HG02938 (cell line): Measurements from ENCODE around the gene TMEM135.
"Not testable (repeated sequence)": the region's sequence is repeated elsewhere in the genome, so short reads cannot be mapped to it uniquely, and the experiment has no call there.

Experiments used
- ATAC-seq: cut with Tn5 transposase; IDR thresholded peaks from one replicate; pipeline ENCODE4 v1.9.1; 2021; ENCODE audit warnings: mild to moderate bottlenecking, moderate library complexity; ENCODE audit not compliant: unreplicated experiment

Gene TMEM135

DNA sequence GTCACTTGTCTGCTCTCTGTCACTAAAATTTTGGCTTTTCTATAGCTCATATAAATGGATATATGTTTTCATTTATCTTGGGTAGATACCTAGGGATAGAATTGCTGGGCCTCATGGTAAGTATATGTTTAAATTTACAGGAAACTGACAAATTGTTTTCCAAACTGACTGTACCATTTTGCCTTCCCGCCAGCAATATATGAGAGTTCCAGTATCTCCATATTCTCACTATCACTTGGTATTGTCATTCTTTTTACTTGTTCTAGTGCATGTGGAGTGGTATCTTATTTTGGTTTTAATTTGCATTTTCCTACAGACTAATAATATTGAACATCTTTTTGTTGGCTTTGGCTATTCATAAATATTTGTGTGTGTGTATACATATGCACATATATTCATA lies 101.7 kb downstream of the TMEM135 start:
- no peak for ATAC-seq

DNA sequence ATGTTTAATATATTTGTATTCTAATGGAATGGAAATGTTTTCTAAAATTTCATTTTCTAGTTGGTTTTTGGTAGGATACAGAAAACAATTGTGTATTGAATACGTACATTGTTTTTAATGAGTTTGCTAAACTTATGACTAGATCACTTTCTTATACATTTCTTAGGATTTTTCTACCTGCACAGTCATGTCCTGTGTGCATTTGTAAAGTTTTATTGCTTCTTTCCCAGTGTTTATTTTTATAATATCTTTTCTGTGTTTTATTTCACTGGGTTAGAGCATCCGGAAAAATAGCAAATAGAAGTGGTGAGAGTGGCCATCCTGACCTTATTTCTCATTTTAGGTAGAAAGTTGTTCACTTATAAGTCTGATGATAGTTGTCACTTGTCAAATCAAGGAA lies 103.6 kb downstream of the TMEM135 start:
- no peak for ATAC-seq

DNA sequence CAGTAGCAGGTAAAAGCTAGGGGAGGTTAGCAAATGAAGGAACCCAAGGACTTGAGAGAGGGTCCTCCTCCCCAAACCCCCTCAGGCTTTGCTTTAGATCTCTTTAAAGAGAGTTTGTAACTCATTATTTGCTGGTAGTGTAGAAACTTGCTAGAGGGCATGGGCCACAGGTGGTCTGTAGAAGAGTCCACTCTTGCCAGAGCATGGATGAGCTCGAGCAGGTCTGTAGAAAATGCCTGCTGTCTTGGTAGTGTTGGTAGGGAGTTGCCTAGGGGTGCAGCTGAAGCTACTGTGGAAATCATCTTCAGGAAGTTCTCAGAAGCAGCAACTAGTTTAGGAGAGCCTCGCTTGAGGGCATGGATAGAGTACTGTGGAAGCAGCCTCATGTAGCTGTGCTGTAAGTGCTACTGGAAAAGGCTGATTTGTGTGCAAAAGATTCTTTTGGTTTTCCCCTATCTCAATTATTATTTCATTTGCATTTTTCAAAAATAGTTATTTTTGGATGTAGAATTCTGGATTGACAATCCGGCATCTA lies 104.3 kb downstream of the TMEM135 start:
- ATAC-seq = no peak

DNA sequence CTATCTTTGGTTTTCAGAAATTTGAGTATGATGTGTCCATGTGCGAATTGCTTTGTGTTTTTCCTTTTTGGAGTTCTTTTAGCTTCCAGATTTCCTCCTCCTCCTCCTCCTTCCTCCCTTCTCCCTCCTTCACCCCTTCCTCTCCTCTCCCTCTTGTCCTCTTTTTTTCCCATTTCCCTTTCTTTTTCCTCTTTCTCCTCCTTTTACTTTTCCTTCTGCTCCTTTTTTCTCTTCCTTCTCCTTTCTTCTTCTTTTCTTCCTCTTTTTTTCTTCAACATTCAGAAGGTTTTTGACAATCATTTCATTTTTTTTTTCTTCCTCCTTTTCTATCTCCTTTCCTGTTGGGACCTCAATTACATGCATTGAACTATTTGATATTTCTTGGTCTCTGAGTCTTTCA lies 104.9 kb downstream of the TMEM135 start:
- no peak for ATAC-seq

DNA sequence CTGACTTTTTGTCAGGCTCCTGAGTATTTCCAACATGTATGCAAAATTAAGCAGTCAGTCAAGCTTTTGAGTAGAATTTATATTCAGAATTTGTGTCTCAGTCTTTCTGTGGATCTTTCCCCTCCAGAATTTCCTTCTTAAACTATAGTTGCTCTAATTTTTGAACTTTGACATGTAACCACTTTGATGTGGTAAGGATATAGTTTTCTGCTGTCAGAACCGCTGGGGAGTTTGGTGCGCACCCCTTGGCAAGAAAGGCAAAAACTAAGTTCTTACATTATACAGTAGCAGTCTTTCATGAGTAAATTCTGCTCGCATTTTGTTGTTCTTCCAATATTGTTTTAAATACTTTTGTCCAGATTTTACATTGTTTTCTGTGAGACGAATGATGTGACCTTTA lies 105.9 kb downstream of the TMEM135 start:
- no peak for ATAC-seq

DNA sequence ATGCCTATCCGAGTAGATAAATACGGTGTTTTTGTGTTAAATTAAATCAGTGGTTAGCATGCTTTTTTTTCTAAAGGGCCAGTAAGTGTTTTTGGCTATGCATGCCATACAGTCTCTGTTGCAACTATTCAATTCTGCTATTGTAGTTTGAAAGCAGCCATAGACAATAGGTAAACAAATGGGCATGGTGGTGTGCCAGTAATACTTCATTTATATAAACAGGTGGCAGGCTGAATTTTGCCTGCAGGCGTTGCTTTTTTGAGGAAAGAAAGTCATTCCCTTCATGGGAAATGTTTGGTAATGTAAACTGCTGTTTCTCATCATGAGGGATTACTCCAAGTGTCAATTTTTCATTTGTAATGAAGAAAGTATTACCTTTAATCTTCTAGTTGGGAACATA lies 106.5 kb downstream of the TMEM135 start:
- ATAC-seq = no peak

DNA sequence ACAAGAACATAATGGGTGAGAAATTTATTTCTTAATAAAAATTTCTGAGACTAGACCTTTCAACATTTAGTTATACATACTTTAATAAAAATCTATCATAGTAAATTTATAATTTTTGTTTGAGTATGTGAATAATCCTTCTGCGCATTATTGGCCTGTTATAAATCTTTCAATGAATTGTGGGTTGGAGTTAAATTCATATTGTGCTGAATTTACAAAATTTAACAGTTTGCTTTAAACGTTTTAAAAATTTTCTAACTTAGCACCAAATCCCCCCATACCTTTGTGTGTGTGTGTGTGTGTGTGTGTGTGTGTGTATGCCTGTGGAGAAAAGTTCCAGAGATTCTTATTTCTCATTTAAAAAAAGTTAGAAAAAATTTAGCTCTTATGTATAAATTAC lies 111.0 kb downstream of the TMEM135 start:
- ATAC-seq = no peak

DNA sequence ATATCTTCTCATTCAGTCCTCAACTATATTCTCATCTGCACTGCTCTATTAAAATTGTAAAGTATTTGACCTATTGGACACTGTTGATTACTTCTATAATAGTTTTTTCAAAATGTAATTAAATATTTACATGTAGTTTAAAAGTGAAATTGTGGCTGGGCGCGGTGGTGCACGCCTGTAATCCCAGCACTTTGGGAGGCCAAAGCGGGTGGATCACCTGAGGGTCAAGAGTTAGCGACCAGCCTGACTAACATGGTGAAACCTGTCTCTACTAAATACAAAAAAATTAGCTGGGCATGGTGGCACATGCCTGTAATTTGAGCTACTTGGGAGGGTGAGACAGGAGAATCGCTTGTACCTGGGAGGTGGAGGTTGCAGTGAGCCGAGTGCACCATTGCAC lies 112.0 kb downstream of the TMEM135 start:
- not testable (repeated sequence) for ATAC-seq

DNA sequence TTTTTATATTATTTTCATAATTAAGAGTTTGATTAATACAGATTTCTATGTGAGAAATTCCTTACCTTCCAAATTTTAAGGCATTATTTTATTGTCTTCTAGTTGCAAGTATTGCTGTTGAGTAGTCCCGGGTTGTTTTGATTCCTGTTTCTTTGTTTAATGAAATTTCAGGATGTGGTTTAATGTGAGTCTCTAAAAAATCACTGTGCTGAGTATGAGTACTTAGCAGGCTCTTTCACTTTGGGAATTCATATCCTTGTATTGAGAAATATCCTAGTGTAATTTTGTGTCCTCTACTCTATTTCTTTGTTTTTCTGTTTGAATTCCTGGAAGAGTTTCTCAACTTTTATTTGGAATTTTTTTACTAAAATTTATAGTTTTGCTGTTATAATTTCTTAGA lies 113.2 kb downstream of the TMEM135 start:
- ATAC-seq = no peak

DNA sequence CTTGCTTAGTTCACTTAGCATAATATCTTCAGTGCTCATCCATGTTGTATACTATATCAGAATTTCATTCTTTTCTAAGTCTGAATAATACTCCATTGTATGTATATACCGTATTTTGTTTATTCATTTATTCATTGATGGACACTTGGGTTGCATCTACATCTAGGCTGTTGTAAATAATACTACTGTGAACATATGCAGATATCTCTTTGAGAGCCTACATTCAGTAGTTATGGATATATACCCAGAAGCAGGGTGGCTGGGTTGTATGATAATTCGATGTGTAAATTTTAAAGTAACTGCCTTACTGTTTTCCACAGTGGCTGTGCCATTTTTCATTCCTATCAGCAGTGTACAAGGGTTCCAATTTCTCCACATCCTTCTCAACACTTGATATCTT lies 116.5 kb downstream of the TMEM135 start:
- no peak for ATAC-seq

DNA sequence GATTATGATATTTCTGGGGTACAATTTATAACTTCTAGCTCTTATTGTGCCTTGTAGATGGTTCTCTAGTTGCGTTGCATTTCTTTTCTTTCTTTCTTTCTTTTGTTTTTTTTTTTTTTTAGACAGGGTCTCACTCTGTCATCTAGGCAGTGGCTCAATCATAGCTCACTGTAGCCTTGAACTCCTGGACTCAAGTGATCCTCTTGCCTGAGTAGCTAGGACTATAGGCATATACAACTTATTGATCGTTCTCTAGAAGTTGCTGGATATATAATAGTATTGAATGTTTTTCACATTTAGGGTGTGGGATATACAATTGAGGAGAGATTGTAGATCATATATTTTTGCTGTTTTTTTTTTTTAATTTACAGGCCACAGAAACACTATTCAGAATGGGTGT lies 119.2 kb downstream of the TMEM135 start:
- ATAC-seq = no peak

DNA sequence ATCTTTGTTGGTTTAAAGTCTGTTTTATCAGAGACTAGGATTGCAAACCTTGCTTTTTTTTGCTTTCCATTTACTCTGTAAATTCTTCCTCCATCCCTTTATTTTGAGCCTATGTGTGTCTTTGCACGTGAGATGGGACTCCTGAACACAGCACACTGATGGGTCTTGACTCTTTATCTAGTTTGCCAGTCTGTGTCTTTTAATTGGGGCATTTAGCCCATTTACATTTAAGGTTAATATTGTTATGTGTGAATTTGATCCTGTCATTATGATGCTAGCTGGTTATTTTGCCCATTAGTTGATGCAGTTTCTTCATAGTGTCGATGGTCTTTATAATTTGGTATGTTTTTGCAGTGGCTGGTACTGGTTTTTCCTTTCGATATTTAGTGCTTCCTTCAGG lies 131.3 kb downstream of the TMEM135 start:
- ATAC-seq = not testable (repeated sequence)

DNA sequence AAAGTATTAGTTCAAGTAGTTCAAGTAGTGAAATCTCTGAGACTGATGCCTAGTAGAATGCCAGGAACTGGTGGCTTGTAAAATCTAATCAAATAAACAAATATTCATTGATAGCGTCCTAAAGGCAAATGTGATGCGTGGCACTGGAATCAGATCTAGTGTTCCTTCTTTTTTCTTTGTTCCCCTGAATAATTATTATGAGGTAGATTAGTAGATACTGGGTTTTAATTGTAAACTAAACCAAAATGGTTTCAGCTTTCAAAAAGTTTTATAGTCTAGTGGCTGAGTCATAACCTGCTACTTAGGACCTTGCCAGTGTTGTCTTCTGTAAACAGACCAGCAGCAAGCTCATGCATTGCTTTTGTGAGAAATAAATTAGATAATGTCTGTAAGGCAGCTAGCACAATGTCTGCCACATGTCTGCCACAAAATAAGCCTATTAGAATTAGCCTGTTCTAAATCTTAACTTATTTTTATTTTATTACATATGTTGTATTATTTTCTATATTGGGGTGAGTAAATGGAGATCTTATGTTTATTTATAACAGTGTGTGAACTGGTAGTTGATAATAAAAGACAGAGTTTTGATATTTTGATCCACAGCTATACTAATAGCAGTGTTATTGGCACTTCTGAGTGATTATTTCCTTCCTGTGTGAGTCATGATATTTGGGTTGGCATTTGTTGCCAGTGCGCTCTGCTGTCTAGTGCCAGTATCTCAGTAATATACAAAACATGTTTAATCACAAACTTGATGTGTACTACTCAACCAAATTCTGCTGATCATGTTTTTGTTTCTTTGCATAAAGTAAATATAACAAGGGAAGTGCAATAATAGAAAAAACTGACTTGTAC lies 135.7 kb downstream of the TMEM135 start:
- no peak for ATAC-seq

DNA sequence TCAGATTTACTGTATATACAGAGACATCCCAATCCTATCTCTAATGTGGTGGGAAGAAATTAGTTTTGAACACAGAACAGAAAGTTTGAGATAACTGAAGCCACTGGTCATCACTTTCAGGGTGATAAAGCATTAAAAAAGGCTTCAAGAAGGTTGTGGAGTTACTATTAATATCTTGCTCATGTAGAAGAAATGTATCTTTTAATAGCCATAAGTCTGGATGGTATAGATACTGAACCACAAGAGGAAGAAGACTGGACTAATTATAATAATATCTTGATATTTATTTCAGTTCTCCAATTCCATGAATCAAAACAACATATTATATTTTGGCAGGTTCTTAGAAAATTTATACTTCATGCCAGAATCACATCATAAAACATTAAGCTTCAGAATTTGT lies 137.1 kb downstream of the TMEM135 start:
- no peak for ATAC-seq

DNA sequence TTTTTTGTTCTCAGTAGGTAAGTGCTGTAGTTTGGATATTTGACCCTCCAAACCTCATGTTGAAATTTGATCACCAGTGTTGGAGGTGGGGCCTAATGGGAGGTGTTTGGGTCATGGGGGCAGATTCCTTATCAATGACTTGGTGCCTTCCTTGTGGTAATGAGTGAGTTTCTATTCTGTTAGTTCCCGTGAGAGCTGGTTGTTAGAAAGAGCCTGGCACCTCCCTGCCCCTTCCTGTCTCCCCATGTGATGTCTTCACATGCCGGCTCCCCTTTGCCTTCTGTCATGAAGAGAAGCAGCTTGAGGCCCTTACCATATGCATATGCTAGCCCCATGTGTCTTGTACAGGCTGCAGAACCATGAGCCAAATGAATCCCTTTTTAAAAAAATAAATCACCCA lies 138.3 kb downstream of the TMEM135 start:
- no peak for ATAC-seq

DNA sequence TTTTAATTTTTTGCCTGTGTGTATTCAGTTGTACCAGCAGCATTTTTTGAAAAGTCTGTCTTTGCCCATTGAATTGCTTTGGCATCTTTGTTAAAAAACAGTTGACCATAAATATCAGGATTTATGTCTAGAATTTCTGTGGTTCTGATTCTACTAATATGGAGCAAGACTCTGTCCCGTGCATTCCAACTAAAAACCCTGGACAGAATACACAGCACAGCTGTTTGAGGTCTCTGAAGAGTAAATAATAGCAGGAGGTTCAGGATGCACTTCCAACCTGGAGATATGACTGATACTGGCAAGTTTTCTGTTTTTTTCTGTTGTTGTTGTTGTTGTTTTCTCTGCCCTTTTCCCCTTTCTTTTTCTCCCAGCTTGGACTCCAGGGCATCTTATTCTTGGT lies 141.9 kb downstream of the TMEM135 start:
- ATAC-seq = no peak

DNA sequence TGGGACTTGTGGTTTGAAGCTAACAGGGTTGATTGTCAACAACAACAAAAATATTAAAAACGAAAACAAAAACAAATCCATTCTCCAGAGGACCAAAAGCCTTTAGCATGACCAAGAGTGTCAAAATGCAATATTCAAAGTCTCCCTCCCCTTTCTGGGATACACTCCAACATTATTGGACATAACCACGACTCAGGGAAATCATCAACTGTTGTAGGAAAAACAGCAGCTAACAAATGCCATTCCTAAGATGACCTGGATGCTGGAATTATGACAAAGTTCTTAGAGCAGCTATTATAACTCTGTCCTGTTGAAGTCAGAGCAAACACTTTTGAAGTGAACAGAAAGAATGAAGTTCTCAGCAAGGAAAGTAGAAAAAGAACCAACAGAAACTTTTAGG lies 143.0 kb downstream of the TMEM135 start:
- ATAC-seq = no peak

DNA sequence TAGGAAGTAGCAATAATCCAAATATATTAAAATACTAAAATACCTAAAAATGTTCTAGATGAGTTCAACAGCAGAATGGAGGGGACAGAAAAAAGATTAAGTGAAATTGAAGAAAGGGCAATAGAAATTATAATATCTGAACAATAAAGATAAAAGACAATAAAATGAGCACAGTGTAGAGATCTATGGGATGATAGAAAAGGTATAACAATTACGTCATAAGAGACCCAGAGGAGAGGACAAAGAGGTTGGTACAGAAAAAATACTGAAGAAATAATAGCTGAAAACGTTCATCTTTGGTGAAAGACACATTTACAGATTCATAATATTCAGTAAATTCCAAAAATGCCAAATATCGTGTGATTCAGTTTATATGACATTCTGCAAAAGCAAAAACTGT lies 143.4 kb downstream of the TMEM135 start:
- ATAC-seq = no peak

DNA sequence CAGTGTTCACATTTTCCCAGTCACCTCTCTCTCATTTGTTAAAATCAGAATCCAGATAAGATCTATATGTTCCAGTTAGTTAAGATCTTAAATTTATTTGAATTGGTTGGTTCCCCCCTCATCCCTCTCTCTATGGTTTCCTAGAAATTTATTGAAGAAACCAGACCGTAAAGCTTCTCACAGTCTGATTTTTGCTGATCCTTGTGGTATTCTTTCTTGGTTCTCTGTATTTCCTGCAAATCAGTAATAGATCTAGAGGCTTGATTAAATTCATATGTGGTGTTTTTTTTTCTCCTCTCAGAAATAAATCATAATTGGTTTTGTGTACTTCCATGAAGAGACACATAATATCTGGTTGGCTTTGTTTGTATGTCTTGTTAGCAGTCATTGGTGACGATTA lies 147.5 kb downstream of the TMEM135 start:
- no peak for ATAC-seq

DNA sequence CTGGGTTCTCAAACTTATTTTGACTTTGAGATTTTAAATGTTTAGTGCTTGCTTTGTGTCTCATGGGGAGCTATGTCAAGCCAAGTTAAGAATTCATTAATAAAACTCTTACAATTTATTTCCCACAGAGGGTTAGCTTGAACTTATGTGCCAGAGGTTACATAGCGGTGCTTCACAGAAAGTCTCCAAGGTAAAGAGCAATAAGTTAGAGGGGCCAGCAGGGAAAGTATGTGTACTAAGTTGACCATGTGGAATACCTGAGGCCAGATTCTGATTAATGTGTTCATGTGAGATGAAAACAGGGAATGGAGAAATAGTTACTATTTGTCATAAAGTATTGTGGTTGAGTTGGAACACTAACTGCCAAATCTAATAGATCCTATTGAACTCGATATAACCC lies 149.3 kb downstream of the TMEM135 start:
- ATAC-seq = no peak

DNA sequence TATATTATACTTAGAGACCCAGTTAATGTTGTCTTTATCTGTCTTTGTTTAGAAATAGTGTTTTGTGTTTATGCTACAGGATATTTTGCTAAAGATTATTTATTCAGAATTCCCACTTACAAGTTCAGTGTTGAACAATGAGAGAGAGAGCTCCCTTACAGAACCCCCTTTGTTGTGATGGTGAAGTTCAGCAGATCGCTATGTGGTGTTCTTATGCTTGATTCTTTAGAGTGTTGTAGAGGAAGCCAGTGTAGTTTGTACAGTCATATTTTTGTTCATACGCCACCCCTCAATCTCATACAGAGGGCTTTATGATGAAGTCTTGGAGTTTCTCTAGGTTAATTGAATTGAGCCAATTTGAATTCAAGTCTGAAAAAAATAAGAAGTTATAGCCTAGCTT lies 150.2 kb downstream of the TMEM135 start:
- no peak for ATAC-seq

DNA sequence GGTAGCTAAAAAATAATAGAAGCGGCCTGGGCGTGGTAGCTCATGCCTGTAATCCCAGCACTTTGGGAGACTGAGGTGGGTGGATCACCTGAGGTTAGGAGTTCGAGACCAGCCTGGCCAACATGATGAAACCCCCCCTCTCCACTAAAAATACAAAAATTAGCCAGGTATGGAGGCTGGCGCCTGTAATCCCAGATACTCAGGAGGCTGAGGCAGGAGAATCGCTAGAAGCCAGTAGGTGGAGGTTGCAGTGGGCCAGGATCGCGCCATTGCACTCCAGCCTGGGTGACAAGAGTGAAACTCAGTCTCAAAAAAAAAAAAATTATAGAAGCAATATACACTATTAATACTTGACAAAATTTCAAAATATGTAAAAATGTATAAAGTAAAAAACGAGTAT lies 150.7 kb downstream of the TMEM135 start:
- ATAC-seq = not testable (repeated sequence)

DNA sequence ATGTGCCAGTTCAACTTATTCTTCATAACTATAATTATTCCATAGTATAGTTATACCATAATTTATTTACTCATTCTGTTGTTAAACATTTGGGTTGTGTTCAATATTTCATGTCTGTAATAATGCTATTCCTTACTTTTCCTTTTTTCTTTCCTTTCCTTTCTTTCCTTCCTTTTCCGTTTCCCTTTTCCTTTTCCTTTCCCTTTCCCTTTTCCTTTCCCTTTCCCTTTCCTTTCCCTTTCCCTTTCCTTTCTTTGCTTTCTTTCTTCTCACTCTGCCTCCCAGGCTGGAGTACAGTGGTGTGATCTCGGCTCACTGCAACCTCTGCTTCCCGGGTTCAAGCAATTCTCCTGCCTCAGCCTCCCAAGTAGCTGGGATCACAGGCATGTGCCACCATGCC lies 151.2 kb downstream of the TMEM135 start:
- not testable (repeated sequence) for ATAC-seq
